GM19035 (cell line): ENCODE data around the gene RDX.
"Not testable (repeated sequence)": the region's sequence is repeated elsewhere in the genome, so short reads cannot be mapped to it uniquely, and the experiment has no call there.

Source experiments
- ATAC-seq: cut with Tn5 transposase; IDR thresholded peaks from one replicate; pipeline ENCODE4 v1.9.1; 2021; ENCODE audit not compliant: unreplicated experiment

RDX gene

GRCh38 chr11:110207123-110207522, 89.3 kb downstream of the RDX start:
- no peak for ATAC-seq

GRCh38 chr11:110200836-110201235, 95.6 kb downstream of the RDX start:
- ATAC-seq = no peak

- no peak for ATAC-seq
These were observed 96.2 kb downstream of the RDX start for GRCh38 chr11:110200241-110200640.

GRCh38 chr11:110199184-110199981, 97.0 kb downstream of the RDX start:
- ATAC-seq = no peak

GRCh38 chr11:110198031-110198729, 98.2 kb downstream of the RDX start:
- no peak for ATAC-seq

GRCh38 chr11:110196884-110197420, 99.5 kb downstream of the RDX start:
- ATAC-seq = no peak

GRCh38 chr11:110196241-110196754, 100.1 kb downstream of the RDX start:
- no peak for ATAC-seq

- ATAC-seq = not testable (repeated sequence)
These were observed 102.1 kb downstream of the RDX start for GRCh38 chr11:110194211-110194766.

- not testable (repeated sequence) for ATAC-seq
These were observed 103.7 kb downstream of the RDX start for GRCh38 chr11:110192604-110193282.

- no peak for ATAC-seq
These were observed 105.5 kb downstream of the RDX start for GRCh38 chr11:110190885-110191284.

- no peak for ATAC-seq
These were observed 108.7 kb downstream of the RDX start for GRCh38 chr11:110187731-110188130.

- no peak for ATAC-seq
These were observed 109.5 kb downstream of the RDX start for GRCh38 chr11:110186867-110187266.

GRCh38 chr11:110186456-110186855, 110.0 kb downstream of the RDX start:
- no peak for ATAC-seq

- ATAC-seq = no peak
These were observed 110.8 kb downstream of the RDX start for GRCh38 chr11:110185599-110185998.

- no peak for ATAC-seq
These were observed 111.3 kb downstream of the RDX start for GRCh38 chr11:110185121-110185591.

GRCh38 chr11:110184456-110184855, 112.0 kb downstream of the RDX start:
- ATAC-seq = no peak

GRCh38 chr11:110182886-110183285, 113.5 kb downstream of the RDX start:
- ATAC-seq = no peak

GRCh38 chr11:110179064-110179463, 117.3 kb downstream of the RDX start:
- ATAC-seq = no peak

- no peak for ATAC-seq
These were observed 119.3 kb downstream of the RDX start for GRCh38 chr11:110177086-110177456.

- ATAC-seq = no peak
These were observed 119.9 kb downstream of the RDX start for GRCh38 chr11:110176366-110177085.
